ENCODE results near the gene AP1M2. TPM values are rescaled to one million over a fixed set of nuclear protein-coding genes. Genes with fewer than 3 reads are reported as not detected.
"Not testable (repeated sequence)": the region's sequence is repeated elsewhere in the genome, so short reads cannot be mapped to it uniquely, and the experiment has no call there.

The AP1M2 gene
- total RNA-seq, 1 donor from 2014 or later, result 0.41 TPM

GRCh38 chr19:10566408-10566657 lies 20.8 kb downstream of the AP1M2 start:
- no peak for FAIRE-seq
- DNase-seq (ENCODE audit: low spot score in 2 of 2), result no peak

DNA sequence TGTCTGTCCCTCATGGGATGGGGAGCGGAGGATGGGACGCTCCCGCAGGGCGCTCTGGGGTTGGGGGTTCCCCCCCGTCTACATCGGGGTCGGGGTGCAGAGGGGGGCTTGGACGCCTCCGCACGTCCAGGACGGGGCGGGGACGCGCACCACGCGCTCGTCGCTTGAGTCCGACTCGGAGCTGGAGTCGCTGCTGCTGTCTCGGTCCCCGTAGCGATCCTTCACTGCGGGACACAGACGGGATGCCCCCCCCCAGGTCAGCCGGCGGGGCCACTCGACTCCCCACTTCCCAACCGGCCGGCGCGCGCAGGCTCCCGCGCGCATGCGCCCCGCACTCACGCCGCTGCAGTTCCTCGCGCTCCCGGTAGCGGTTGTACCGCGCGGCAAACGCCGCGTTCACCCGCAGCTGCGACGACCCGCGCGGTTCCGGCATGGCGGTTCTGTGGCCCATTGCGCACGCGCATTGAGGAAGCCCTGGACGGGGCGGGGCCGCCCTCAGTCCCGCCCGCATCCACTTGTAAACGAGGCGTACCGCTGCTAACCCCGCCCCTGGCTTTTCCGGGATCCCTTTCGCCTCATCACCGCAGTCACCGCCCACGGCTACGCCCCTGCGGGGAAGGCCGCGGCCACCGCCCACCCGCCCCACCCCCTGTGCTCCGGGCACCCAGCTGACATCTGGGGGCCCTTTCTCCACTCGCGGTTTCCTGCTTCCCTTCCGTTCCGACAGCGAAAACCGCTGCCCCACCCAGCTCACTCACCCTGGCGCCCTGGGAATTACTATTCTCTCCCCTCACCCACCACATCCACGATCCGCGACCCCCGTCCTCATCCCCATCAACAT lies 21.3 kb downstream of the AP1M2 start, which contains the start of gene KRI1:
TSS of gene KRI1 (minus strand) at position 444 of the 841 bp plus-strand sequence. CDS start at position 433, 11 bp downstream.
- FAIRE-seq (no peak), DNase-seq (ENCODE audit: low spot score in 2 of 2) (peak; percentile 99)

GRCh38 chr19:10565028-10565566 lies 22.0 kb downstream of the AP1M2 start:
- DNase-seq (ENCODE audit: low spot score in 2 of 2) (peak; percentile 55 to 69), FAIRE-seq (no peak)

DNA sequence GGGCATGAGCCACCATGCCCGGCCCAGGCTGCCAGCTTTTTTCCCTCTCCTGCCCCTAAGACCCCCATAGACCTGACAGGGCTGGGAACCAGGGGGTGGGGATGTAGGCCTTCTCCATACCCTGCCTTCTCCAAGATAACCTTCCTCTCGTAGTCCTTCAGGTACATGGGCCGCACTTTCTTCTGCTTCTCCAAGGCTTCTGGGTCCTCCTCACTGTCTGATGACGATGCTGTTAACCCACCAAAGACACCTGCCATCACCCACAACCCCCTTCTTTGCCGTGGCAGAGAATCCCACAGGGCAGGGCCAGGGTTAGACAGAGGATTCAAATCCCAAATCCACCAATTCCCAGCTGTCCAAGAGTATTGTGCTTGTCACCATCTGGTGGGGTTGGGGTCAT lies 24.5 kb downstream of the AP1M2 start:
- no peak for FAIRE-seq
- no peak for DNase-seq (ENCODE audit: low spot score in 2 of 2)

DNA sequence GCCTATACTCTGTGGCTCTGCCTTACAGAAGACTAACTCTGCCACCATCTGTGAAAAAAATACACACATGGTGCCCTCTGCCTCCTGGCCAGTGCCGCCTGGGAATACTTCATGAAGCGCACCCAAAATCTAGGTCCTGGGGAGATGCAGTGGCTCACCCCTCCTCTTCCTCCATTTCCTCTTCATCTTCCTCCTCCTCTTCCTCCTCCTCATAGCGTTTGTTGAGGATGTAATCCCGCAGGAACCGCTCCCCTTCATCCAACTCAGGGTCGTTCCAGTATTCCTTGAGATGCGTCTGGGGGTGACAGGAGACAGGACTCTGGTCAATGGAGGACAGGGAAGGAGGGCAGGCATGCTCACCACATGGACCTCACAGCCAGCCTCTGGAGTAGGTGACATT lies 27.0 kb downstream of the AP1M2 start:
- FAIRE-seq (no peak), DNase-seq (ENCODE audit: low spot score in 2 of 2) (no peak)

GRCh38 chr19:10557603-10558197 lies 29.4 kb downstream of the AP1M2 start:
- no peak for FAIRE-seq
- peak in 1 of 2 donors; percentile 13 for DNase-seq (ENCODE audit: low spot score in 2 of 2)

GRCh38 chr19:10555610-10555973 lies 31.5 kb downstream of the AP1M2 start:
- peak in 1 of 2 donors; percentile 33 for DNase-seq (ENCODE audit: low spot score in 2 of 2)
- no peak for FAIRE-seq

DNA sequence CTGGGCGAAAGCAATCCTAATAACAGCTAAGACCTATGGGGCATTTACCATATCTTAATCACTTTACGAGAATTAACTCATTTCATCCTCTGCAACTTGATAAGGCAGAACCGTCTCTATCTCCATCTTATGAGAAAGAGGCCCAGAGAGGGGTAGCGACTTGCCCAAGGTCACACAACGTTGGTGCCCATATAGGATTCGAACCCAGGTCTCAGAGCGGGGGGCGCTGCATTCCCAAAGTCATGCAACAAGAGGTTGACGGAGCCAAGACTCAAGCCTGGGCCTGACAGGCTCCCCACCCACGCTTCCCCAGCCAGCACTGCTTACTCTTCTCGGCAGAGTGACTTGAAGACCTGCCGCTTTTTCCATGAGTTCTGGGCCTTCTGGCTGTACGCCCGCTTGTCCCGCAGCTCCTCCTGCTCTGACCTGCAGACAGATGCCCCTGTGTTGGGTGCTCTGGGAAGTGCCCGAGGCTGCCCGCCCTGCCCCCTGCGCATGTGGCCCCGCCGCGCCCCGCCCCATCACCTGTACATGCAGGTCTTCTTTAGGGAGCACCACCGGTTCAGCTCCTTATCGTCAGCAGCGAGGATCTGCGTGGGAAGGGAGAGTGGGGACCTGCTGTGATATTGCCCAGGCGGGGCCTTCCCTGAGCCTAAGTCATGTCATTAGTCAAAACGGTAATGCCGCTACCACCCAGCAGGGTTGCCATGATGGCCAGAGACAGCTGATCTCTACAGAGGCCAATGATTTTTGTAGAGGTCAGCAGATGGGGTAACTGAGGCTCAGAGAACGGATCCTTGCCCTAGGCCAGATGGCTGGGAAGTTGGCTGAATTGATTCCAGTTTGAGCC lies 32.1 kb downstream of the AP1M2 start:
- DNase-seq (ENCODE audit: low spot score in 2 of 2), result peak in 1 of 2 donors; percentile 38
- no peak for FAIRE-seq

DNA sequence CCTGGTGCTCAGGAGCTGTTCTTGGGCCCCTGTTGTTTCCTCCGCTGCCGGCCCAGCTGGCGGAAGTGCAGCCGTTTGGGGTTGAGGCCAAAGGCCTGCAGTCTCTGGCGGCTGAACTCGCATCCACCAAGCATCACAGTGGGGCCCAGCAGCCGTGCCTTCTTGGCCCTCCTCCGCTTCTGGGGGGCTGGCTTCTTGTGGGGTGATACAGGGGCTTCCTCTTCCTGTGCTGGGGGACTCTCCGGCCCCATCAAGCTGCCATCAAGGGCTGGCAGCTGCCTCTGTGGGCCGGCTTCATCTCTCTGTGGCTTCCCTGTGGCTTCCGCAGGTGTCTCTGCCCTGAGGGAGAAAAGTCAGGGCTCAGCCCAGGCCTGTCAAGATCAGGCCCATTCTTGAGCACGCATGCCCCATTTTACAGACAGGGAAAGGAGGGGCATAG lies 33.1 kb downstream of the AP1M2 start:
- DNase-seq (ENCODE audit: low spot score in 2 of 2) (peak in 1 of 2 donors; percentile 34), FAIRE-seq (no peak)

- no peak for FAIRE-seq
- peak in 1 of 2 donors; percentile 24 for DNase-seq (ENCODE audit: low spot score in 2 of 2)
Measured at GRCh38 chr19:10553087-10553667, 33.9 kb downstream of the AP1M2 start.

DNA sequence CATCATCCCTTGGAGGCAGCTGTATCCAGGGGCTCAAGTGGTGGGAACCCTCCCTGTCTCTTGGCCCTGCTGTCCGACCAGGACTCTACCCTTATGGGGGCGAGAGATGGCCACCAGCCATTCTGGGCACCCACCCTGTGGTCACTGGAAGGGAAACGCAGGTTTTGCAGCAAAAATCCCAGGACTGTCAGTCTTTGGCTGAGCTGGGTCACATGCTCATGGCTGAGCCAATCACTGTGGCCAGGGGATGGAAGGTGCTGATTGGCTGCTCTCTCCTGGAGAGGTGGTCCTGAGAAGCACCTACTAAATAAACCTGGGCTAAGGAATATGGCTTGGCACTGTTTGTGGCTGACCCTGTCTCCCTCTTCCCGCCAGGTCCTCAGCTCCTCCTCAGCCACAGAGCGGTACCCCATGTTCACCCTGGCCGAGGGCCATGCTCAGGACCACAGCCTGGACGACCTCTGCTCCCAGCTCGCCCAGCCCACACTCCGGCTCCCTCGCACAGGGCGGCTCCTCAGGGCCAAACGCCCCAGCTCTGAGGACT lies 34.5 kb downstream of the AP1M2 start:
- FAIRE-seq, result no peak

DNA sequence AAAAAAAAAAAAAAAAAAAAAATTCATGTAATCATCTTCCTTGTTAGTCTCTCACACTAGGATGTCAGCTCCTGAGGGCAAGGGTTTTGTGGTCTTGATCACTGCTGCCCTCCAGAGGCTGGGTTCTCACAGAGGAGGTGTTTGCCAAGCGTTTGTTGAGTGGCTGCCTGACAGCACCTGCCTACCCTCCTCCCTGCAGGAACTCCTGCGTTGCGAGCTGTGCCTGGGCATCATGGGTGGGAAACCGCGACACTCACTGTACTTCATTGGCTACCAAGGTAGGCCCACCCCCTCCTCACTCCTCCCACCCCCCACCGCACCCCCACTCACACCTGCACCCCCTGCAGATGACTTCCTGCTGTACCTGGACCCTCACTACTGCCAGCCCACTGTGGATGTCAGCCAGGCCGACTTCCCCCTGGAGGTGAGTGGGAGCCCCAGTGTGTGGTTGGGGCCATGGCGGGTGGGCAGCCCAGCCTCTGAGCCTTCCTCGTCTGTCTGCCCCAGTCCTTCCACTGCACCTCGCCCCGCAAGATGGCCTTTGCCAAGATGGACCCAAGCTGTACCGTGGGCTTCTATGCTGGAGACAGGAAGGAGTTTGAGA lies 35.3 kb downstream of the AP1M2 start:
- FAIRE-seq, result no peak
- peak in 1 of 2 donors; percentile 39 for DNase-seq (ENCODE audit: low spot score in 2 of 2)

More for the DNA sequence above, 34.5 kb downstream of the AP1M2 start:
- DNase-seq (ENCODE audit: low spot score in 2 of 2), result peak in 1 of 2 donors; percentile 33

GRCh38 chr19:10551006-10551405 lies 36.1 kb downstream of the AP1M2 start:
- DNase-seq (ENCODE audit: low spot score in 2 of 2); FAIRE-seq: not testable (repeated sequence)

DNA sequence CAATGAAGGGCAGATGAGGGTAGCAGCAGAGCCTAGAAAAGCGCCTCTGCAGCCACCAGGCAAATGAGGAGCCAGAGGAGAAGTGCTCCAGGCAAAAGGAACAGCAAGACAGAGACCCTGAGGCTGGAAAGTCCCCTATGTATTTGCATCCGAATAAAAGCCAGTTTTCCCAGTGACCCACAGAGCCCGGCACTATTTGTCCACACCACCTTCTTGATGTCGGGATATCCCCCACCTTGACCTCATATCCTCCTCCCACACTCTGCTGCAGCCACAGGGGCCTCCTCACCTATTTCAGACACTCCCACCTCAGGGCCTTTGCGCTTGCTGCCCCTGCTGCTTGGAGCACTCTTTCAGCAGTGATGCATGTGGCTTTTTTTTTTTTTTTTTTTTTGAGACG lies 36.8 kb downstream of the AP1M2 start:
- FAIRE-seq (no peak), DNase-seq (ENCODE audit: low spot score in 2 of 2) (no peak)

- FAIRE-seq (no peak), DNase-seq (ENCODE audit: low spot score in 2 of 2) (no peak)
Measured at GRCh38 chr19:10549733-10550132, 37.4 kb downstream of the AP1M2 start.

GRCh38 chr19:10548746-10549276 lies 38.3 kb downstream of the AP1M2 start:
- no peak for FAIRE-seq
- DNase-seq (ENCODE audit: low spot score in 2 of 2), result no peak

DNA sequence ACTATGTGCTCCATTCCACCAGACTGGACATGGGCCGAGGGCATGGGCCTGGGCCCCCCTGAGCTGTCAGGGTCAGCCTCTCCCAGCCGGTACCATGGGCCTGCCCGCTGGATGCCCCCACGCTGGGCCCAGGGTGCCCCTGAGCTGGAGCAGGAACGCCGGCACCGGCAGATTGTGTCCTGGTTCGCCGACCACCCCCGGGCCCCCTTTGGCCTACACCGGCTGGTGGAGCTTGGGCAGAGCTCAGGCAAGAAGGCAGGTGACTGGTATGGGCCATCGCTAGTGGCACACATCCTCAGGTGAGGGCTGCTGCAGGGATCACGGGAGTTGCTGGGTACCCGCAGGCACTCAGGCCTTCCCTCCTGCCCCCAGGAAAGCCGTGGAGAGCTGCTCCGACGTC lies 40.3 kb downstream of the AP1M2 start:
- FAIRE-seq (no peak), DNase-seq (ENCODE audit: low spot score in 2 of 2) (no peak)

DNA sequence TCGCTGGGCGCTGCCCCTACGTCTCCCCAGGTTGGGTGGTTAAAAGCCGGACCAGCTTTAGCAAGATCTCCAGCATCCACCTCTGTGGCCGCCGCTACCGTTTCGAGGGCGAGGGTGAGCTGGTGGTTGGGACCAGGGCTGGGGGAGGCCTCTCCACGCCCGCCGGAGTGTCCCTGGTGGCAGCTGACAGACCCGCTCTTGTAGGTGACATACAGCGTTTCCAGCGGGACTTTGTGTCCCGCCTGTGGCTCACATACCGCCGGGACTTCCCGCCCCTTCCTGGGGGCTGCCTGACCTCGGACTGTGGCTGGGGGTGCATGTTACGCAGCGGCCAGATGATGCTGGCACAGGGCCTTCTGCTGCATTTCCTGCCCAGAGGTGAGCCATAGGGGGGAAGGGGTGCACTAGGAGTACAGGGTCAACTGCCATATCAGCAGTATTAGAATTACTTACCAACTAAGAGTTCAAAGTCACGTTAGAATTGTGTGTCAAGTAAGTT lies 42.3 kb downstream of the AP1M2 start:
- FAIRE-seq (no peak), DNase-seq (ENCODE audit: low spot score in 2 of 2) (no peak)

- no peak for FAIRE-seq
- no peak for DNase-seq (ENCODE audit: low spot score in 2 of 2)
Measured at GRCh38 chr19:10544242-10544752, 42.8 kb downstream of the AP1M2 start.

Measured in frontal cortex (tissue), 4 donors.